Stimulated activated CD4-positive, alpha-beta T cell treated with anti-CD3 and anti-CD28 coated beads, Interleukin-12 subunit alpha, Interleukin-12 subunit beta, amount 100 ng/mL, for 24 hours (primary cell): ENCODE data around the gene DIS3L2.
"Not testable (repeated sequence)": the region's sequence is repeated elsewhere in the genome, so short reads cannot be mapped to it uniquely, and the experiment has no call there.

ENCODE experiments used
- DNase-seq, 2 experiments: peaks; one replicate each; pipeline ENCODE4 v3.0.0-alpha.2; 2020; ENCODE audit warnings: low read depth in 2 of 2

DIS3L2 gene

GRCh38 chr2:232115728-232116361, 154.3 kb downstream of the DIS3L2 start:
- DNase-seq = not testable (repeated sequence)

GRCh38 chr2:232116852-232117251, 155.3 kb downstream of the DIS3L2 start:
- DNase-seq = no peak

- DNase-seq = no peak
Measured at GRCh38 chr2:232117413-232117812, 155.9 kb downstream of the DIS3L2 start.

GRCh38 chr2:232120911-232121310, 159.4 kb downstream of the DIS3L2 start:
- DNase-seq = no peak

GRCh38 chr2:232124309-232124708, 162.8 kb downstream of the DIS3L2 start:
- DNase-seq = no peak

- no peak for DNase-seq
Measured at GRCh38 chr2:232126301-232127099, 165.0 kb downstream of the DIS3L2 start.

- no peak for DNase-seq
Measured at GRCh38 chr2:232129483-232129882, 168.0 kb downstream of the DIS3L2 start.

- DNase-seq = no peak
Measured at GRCh38 chr2:232132181-232132580, 170.7 kb downstream of the DIS3L2 start.

GRCh38 chr2:232133078-232133477, 171.6 kb downstream of the DIS3L2 start:
- DNase-seq = no peak

GRCh38 chr2:232134939-232135338, 173.4 kb downstream of the DIS3L2 start:
- DNase-seq = no peak

GRCh38 chr2:232137356-232138147, 176.0 kb downstream of the DIS3L2 start:
- no peak for DNase-seq

- DNase-seq = no peak
Measured at GRCh38 chr2:232138441-232138840, 176.9 kb downstream of the DIS3L2 start.

GRCh38 chr2:232139171-232139594, 177.7 kb downstream of the DIS3L2 start:
- DNase-seq = no peak

- no peak for DNase-seq
Measured at GRCh38 chr2:232139786-232140562, 178.5 kb downstream of the DIS3L2 start.

GRCh38 chr2:232141591-232141990, 180.1 kb downstream of the DIS3L2 start:
- DNase-seq = no peak

GRCh38 chr2:232142049-232142448, 180.5 kb downstream of the DIS3L2 start:
- DNase-seq = peak in 1 of 2 experiments; percentile 15

- no peak for DNase-seq
Measured at GRCh38 chr2:232142502-232142901, 181.0 kb downstream of the DIS3L2 start.

- no peak for DNase-seq
Measured at GRCh38 chr2:232146294-232146693, 184.8 kb downstream of the DIS3L2 start.

- DNase-seq = no peak
Measured at GRCh38 chr2:232147440-232148077, 186.0 kb downstream of the DIS3L2 start.

- no peak for DNase-seq
Measured at GRCh38 chr2:232162187-232162586, 200.7 kb downstream of the DIS3L2 start.

GRCh38 chr2:232170396-232170795, 208.9 kb downstream of the DIS3L2 start:
- DNase-seq = no peak
